Adrenal gland (tissue), 12 donors: ENCODE data around the gene PMF1. TPM values are rescaled to one million over a fixed set of nuclear protein-coding genes. Genes with fewer than 3 reads are reported as not detected.

Experiments
- DNase-seq, 7 donors: peaks; one replicate each; pipeline ENCODE4 v3.0.0-alpha.2; 2019 to 2020
- H3K27ac ChIP-seq, 5 donors: fragments of 200-600 bp; sonication (generic) in 4 of 5; 1 replicate in 3 of 5; 2 replicates in 2 of 5; pipeline versions ENCODE4 v1.5.1 to v1.8.0; 2016 to 2020; ENCODE audit warnings: mild to moderate bottlenecking in 1 of 5
- H3K27me3 ChIP-seq: fragments of 200-600 bp; 2 replicates; pipeline ENCODE4 v1.8.0; 2021
- H3K36me3 ChIP-seq, 2 donors: fragments of 200-600 bp; replicated peaks in 1 of 2; 1 replicate in 1 of 2; 2 replicates in 1 of 2; pipeline versions ENCODE4 v1.5.1 to v1.8.0; 2018 to 2022
- H3K4me1 ChIP-seq, 2 donors: fragments of 200-600 bp; replicated peaks in 1 of 2; 1 replicate in 1 of 2; 2 replicates in 1 of 2; pipeline versions ENCODE4 v1.5.1 to v1.8.0; 2018 to 2021
- H3K4me3 ChIP-seq, 4 donors: fragments of 200-600 bp; sonication (generic) in 3 of 4; one replicate each; pipeline ENCODE4 v1.5.1; 2016 to 2018
- H3K9me3 ChIP-seq, 3 donors: fragments of 200-600 bp; sonication (generic) in 1 of 3; replicated peaks in 1 of 3; 1 replicate in 2 of 3; 2 replicates in 1 of 3; pipeline versions ENCODE4 v1.5.1 to v1.8.0; 2016 to 2021
- POLR2A ChIP-seq, 2 donors: fragments of 450-650 bp; IDR thresholded peaks; one replicate each; pipeline ENCODE4 v1.6.1; 2017; ENCODE audit warnings: antibody characterized with exemption in 2 of 2, mild to moderate bottlenecking in 2 of 2, moderate library complexity in 1 of 2
- WGBS, 4 donors: extraction: QIAGEN DNeasy Blood & Tissue Kit in 2 of 4; methylation state at CpG; one replicate each; pipeline versions ENCODE4 v1.1.5 to v1.1.7; 2013 to 2017; 5-methylcytosine and 5-hydroxymethylcytosine counted together
- intact Hi-C, 2 donors: fragments of 100-400 bp; cut with DNase I; formaldehyde crosslinking; loops; one replicate each; pipeline versions ENCODE4 v1.14.1 to v1.15.0; 2022 to 2023
- polyA plus RNA-seq, 3 donors: library from polyadenylated mRNA; stranded (reverse); fragments of 200-250 nt in 2 of 3; fragments of 350-450 nt in 1 of 3; fragmentation: Illumina TruSeq in 1 of 3; extraction: RNeasy Lipid Tissue Mini Kit (QIAGEN cat#74804) in 1 of 3; gene quantifications; one replicate each; pipeline ENCODE4 v1.2.3, GENCODE V29; 2013 to 2014
- total RNA-seq, 9 donors: library from RNA; depleted of rRNA in 4 of 9; stranded (reverse); fragments of >200 nt in 4 of 9; fragments of 120-200 nt in 1 of 9; fragmentation: NEBNext Ultra II Directional in 1 of 9; extraction: Animal tissue kit (Norgen Biotek cat#: 25700) in 1 of 9; gene quantifications; one replicate each; pipeline versions ENCODE4 v1.1.0 to v1.2.4, GENCODE V29; 2013 to 2023
- TF ChIP-seq, protein P1 (sequence below), 6 experiments: fragments of 450-650 bp in 4 of 6; fragments of 200-600 bp in 2 of 6; sonication (generic) in 1 of 6; IDR thresholded peaks; 1 replicate in 5 of 6; 2 replicates in 1 of 6; pipeline versions ENCODE4 v1.5.1 to v1.8.0; 2016 to 2021; ENCODE audit warnings: antibody characterized with exemption in 6 of 6, mild to moderate bottlenecking in 2 of 6, moderate library complexity in 1 of 6
- donor health status: healthy with polysubstance abuse.
- donor health status: Bipolar disorder and iron deficiency.
- donor health status: DM: yes; HTN: yes; CAD: no.
- donor health status: DM: no; HTN: no; CAD: no.
- donor health status: DM: no; HTN: no; CAD: no.
- donor health status: DM: yes; HTN: yes; CAD: no.

The PMF1 gene
- total and polyA plus RNA-seq, 12 donors: 45.6 to 103 (median 67.7) TPM

DNA sequence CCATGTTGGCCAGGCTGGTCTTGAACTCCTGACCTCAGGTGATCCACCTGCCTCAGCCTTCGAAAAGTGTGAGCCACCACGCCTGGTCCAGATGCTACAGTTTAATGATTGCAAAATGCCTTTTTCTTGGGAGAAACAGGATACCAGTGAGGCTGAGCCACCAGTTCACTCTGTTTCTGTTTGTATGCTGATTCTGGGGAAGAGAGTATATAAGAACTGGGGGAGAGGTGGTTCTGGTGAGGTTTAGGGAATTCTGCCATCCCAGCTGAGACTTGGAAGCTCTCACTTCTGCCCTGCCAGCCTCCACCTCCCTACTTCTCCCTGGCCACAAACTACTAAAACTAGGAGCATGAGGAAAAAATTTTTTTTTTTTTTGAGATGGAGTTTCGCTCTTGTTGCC, 8.1 kb upstream of the PMF1 start:
- no peak overlapping the region for H3K4me3 ChIP-seq
- H3K9me3 ChIP-seq: no peaks in the 10 kb centered on the region
- no peak for DNase-seq
- peaks cover 0 to 4% of the 10 kb centered on the region in 2 donors for H3K4me1 ChIP-seq
- H3K36me3 ChIP-seq: peaks cover 0 to 39% of the 10 kb centered on the region in 2 donors
- intact Hi-C loops: no loop called here
- H3K27ac ChIP-seq: no peak overlapping the region
- no peak for TF ChIP-seq POLR2A (IDR thresholded peaks at IDR 0.05)
- TF ChIP-seq, protein P1, sequence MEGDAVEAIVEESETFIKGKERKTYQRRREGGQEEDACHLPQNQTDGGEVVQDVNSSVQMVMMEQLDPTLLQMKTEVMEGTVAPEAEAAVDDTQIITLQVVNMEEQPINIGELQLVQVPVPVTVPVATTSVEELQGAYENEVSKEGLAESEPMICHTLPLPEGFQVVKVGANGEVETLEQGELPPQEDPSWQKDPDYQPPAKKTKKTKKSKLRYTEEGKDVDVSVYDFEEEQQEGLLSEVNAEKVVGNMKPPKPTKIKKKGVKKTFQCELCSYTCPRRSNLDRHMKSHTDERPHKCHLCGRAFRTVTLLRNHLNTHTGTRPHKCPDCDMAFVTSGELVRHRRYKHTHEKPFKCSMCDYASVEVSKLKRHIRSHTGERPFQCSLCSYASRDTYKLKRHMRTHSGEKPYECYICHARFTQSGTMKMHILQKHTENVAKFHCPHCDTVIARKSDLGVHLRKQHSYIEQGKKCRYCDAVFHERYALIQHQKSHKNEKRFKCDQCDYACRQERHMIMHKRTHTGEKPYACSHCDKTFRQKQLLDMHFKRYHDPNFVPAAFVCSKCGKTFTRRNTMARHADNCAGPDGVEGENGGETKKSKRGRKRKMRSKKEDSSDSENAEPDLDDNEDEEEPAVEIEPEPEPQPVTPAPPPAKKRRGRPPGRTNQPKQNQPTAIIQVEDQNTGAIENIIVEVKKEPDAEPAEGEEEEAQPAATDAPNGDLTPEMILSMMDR (IDR thresholded peaks at IDR 0.05): no peak
- no peaks in the 10 kb centered on the region for H3K27me3 ChIP-seq
- 86 to 94% (median 91%) methylated on average over 3 of the region's 3 CpGs for WGBS, 4 donors

DNA sequence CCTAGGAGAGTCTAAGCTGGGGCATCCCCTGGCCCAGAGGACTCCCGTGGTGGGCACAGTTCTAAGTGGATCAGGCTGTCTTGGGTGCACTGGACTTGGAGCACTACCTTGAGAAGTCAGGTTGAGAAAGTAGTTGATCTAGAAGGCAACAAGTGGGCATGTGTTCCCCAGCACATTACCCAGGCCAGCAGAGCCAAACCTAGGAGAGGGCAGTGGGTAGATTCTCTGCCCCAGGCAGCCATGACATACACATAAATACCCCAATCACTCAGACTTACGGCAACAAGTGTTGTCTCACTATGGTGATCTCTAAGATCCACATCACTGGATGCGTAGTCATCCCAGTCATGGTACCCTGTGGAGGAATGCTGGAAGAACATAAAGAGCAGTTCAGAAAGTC, 1.6 kb upstream of the PMF1 start:
- Histone ChIP-seq H3K4me1 (peaks cover 11 to 13% of the 10 kb centered on the region in 2 donors), H3K9me3 (no peaks in the 10 kb centered on the region), H3K27me3 (no peaks in the 10 kb centered on the region), H3K36me3 (peaks cover 0 to 34% of the 10 kb centered on the region in 2 donors), H3K4me3 (no peak overlapping the region), H3K27ac (no peak overlapping the region)
- DNase-seq: no peak
- WGBS, 4 donors: 90 to 100% (median 98%) methylated on average over 2 to 3 of the region's 3 CpGs
- no peak for TF ChIP-seq POLR2A (IDR thresholded peaks at IDR 0.05)
- TF ChIP-seq, protein P1 (IDR thresholded peaks at IDR 0.05): no peak
- intact Hi-C loops: no loop called here

GRCh38 chr1:156212130-156212529, 677 bp upstream of the PMF1 start:
- Histone ChIP-seq H3K9me3 (no peaks in the 10 kb centered on the region), H3K4me3 (peak overlapping the region in 1 of 4 donors; percentile 67), H3K36me3 (peaks cover 0 to 26% of the 10 kb centered on the region in 2 donors), H3K27me3 (no peaks in the 10 kb centered on the region), H3K27ac (peak overlapping the region in 3 of 5 donors; percentile 89 to 97 (median 97)), H3K4me1 (peaks cover 12 to 13% of the 10 kb centered on the region in 2 donors)
- WGBS, 4 donors: 85 to 87% (median 86%) methylated on average over 9 of the region's 9 CpGs
- no peak for DNase-seq
- no peak for TF ChIP-seq POLR2A (IDR thresholded peaks at IDR 0.05)
- TF ChIP-seq, protein P1 (IDR thresholded peaks at IDR 0.05): no peak
- intact Hi-C loops: no loop called here

GRCh38 chr1:156213644-156213966, 798 bp downstream of the PMF1 start:
- no peak for TF ChIP-seq POLR2A (IDR thresholded peaks at IDR 0.05)
- TF ChIP-seq, protein P1 (IDR thresholded peaks at IDR 0.05): no peak
- Histone ChIP-seq H3K27me3 (no peaks in the 10 kb centered on the region), H3K36me3 (peaks cover 0 to 17% of the 10 kb centered on the region in 2 donors), H3K9me3 (no peaks in the 10 kb centered on the region), H3K27ac (peak overlapping the region; percentile 88 to 97 (median 93)), H3K4me3 (peak overlapping the region in 3 of 4 donors; percentile 40 to 82 (median 67)), H3K4me1 (peaks cover 27% of the 10 kb centered on the region in 2 donors)
- 11 to 19% (median 16%) methylated on average over 10 to 11 of the region's 11 CpGs for WGBS, 4 donors
- DNase-seq: no peak
- intact Hi-C loops: no loop called here
